HepG2 (cell line): ENCODE results near the gene ADRA1B.

ENCODE experiments used
- CC2D1A ChIP-seq: sonication (generic); formaldehyde crosslinking; IDR thresholded peaks from 2 replicates; pipeline ENCODE4 v1.8.1; 2023; ENCODE audit warnings: mild to moderate bottlenecking, missing genetic modification reagents
- CTCF ChIP-seq: sonication (generic); formaldehyde crosslinking; IDR thresholded peaks from 2 replicates; pipeline ENCODE4 v1.5.0; 2020; ENCODE audit warnings: mild to moderate bottlenecking, missing genetic modification reagents, moderate library complexity
- JUND ChIP-seq: sonication (generic); formaldehyde crosslinking; IDR thresholded peaks from 2 replicates; pipeline ENCODE4 v1.8.0; 2022; ENCODE audit warnings: mild to moderate bottlenecking, missing genetic modification reagents
- MAFF ChIP-seq: IDR thresholded peaks from 2 replicates; pipeline ENCODE4 v1.6.1; 2011; ENCODE audit warnings: low read depth, low read length, improper control_type of control experiment
- ZMYM4 ChIP-seq: sonication (generic); formaldehyde crosslinking; IDR thresholded peaks from 2 replicates; pipeline ENCODE4 v1.8.1; 2023; ENCODE audit warnings: mild to moderate bottlenecking, missing genetic modification reagents

GRCh38 chr5:159910207-159910842 lies 6.0 kb upstream of the ADRA1B start:
- no peak for TF ChIP-seq ZMYM4 (CRISPR knock-in tag)
- TF ChIP-seq MAFF = no peak
- TF ChIP-seq JUND (CRISPR knock-in tag) = no peak
- no peak for TF ChIP-seq CC2D1A (CRISPR knock-in tag)
- no peak for TF ChIP-seq CTCF (CRISPR knock-in tag)
